ENCODE data around the gene SLC30A7. TPM values are rescaled to one million over a fixed set of nuclear protein-coding genes. Genes with fewer than 3 reads are reported as not detected.
A peak's percentile ranks its signal among the peaks of the same experiment; 100 is the strongest.
"Not testable (repeated sequence)": the region's sequence is repeated elsewhere in the genome, so short reads cannot be mapped to it uniquely, and the experiment has no call there.

Gene SLC30A7
- polyA plus RNA-seq, 3 donors = 16.0 to 17.3 (median 17.0) TPM

GRCh38 chr1:100931716-100932115 is 35.8 kb downstream of the SLC30A7 start:
- DNase-seq (ENCODE audit: low read depth in 3 of 3, low spot score in 2 of 3) = no peak

DNA sequence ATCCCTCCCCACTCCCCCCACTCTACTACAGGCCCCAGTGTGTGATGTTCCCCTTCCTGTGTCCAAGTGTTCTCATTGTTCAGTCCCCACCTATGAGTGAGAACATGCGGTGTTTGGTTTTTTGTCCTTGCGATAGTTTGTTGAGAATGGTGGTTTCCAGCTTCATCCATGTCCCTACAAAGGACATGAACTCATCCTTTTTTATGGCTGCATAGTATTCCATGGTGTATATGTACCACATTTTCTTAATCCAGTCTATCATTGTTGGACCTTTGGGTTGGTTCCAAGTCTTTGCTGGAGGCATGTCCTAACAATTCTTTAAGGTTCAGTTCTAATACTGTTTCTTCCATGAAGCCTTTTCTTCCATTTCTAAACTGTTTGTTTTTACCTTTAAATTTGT is 37.7 kb downstream of the SLC30A7 start:
- DNase-seq (ENCODE audit: low read depth in 3 of 3, low spot score in 2 of 3) = not testable (repeated sequence)

- no peak for DNase-seq (ENCODE audit: low read depth in 3 of 3, low spot score in 2 of 3)
Observed at GRCh38 chr1:100936194-100936967, 40.5 kb downstream of the SLC30A7 start.

- no peak for DNase-seq (ENCODE audit: low read depth in 3 of 3, low spot score in 2 of 3)
Observed at GRCh38 chr1:100941098-100941527, 45.2 kb downstream of the SLC30A7 start.

DNA sequence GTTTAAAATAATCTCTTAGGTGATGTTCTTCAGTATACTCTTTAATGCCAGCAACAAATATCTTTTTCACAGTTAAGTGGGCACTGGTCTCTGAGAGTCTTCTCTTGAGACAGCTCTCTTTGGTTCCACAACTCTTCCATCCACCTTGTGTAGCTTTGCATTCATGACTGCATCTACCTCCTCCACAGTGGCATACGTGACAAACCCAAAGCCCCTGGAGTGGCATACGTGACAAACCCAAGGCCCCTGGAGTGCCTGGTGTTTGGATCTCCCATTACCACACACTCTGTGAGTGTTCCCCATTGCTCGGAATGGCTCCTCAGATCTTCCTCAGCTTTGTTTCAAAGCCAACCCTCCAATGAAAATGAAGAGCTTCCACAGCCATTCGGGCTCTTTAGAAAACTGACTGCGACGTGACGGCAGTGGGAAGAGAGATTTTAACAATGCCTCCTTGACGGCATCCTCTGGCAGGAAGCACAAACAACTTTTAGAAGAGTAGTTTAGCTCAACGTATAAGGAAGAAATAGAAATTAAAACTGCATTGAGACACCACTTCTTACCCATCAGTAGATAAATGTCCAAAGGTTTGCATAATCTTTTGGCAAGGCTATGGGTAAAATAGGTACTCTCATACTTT is 45.8 kb downstream of the SLC30A7 start:
- no peak for DNase-seq (ENCODE audit: low read depth in 3 of 3, low spot score in 2 of 3)

- DNase-seq (ENCODE audit: low read depth in 3 of 3, low spot score in 2 of 3) = no peak
Observed at GRCh38 chr1:100942304-100943046, 46.6 kb downstream of the SLC30A7 start.

DNA sequence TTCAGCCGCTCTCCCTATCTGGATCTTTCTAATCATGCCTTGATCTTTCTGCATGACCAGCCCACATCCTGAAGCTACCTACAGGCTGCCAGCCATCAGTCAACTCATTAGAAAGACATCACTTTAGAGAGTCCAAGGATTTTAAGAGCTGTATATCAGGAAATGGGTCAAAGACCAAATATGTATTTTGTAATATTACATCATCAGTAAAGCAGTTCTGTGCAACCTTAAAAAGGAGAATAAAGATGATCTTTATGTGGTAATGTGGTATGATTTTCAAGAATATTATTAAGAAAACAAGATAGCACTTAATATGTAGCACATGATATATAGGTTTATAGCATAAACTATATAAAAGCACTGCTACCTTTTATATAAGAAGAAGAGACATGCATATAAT is 47.6 kb downstream of the SLC30A7 start:
- no peak for DNase-seq (ENCODE audit: low read depth in 3 of 3, low spot score in 2 of 3)

DNA sequence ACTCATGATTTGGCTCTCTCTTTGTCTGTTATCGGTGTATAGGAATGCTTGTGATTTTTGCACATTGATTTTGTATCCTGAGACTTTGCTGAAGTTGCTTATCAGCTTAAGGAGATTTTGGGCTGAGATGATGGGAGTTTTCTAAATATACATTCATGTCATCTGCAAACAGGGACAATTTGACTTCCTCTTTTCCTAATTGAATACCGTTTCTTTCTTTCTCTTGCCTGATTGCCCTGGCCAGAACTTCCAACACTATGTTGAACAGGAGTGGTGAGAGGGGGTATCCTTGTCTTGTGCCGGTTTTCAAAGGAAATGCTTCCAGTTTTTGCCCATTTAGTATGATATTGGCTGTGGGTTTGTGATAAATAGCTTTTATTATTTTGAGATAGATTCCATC is 50.2 kb downstream of the SLC30A7 start:
- not testable (repeated sequence) for DNase-seq (ENCODE audit: low read depth in 3 of 3, low spot score in 2 of 3)

- not testable (repeated sequence) for DNase-seq (ENCODE audit: low read depth in 3 of 3, low spot score in 2 of 3)
Observed at GRCh38 chr1:100947816-100948215, 51.9 kb downstream of the SLC30A7 start.

- DNase-seq (ENCODE audit: low read depth in 3 of 3, low spot score in 2 of 3) = not testable (repeated sequence)
Observed at GRCh38 chr1:100948721-100949405, 53.0 kb downstream of the SLC30A7 start.

DNA sequence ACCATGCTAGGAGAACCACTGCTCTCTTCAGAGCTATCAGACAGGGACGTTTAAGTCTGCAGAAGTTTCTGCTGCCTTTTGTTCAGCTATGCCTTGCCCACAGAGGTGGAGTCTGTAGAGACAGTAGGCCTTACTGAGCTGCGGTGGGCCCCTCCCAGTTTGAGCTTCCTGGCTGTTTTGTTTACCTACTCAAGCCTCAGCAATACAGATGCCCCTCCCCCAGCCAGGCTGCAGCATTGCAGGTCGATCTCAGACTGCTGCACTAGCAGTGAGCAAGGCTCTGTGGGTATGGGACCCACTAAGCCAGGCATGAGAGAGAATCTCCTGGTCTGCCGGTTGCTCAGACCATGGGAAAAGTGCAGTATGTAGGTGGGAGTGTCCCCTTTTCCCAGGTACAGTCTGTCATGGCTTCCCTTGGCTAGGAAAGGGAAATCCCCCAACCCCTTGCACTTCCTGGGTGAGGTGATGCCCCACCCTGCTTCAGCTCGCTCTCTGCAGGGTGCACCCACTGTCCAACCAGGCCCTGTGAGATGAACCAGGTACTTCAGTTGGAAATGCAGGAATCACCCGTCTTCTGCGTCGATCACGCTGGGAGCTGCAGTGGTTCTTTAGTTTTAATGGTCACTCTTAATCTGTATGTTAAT is 53.7 kb downstream of the SLC30A7 start:
- DNase-seq (ENCODE audit: low read depth in 3 of 3, low spot score in 2 of 3) = not testable (repeated sequence)

DNA sequence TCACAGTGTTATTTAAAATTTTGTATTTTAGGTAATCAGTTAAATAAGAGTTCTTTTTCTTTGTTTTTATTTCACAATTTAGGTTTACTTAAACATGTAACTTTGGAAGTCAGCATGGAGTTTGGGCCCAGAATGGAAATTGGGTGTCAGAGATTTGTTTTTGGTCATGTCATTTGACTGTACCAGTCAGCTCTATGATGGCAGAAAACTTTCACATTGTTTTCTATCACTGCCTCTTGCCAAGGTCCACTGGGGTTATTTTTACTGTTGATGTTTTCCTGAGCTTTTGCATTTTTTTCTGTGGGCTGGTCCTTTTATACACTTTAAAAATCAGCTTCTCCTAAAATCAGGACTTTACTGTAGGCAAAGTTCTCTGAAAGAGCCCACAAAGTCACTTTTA is 54.4 kb downstream of the SLC30A7 start:
- no peak for DNase-seq (ENCODE audit: low read depth in 3 of 3, low spot score in 2 of 3)

DNA sequence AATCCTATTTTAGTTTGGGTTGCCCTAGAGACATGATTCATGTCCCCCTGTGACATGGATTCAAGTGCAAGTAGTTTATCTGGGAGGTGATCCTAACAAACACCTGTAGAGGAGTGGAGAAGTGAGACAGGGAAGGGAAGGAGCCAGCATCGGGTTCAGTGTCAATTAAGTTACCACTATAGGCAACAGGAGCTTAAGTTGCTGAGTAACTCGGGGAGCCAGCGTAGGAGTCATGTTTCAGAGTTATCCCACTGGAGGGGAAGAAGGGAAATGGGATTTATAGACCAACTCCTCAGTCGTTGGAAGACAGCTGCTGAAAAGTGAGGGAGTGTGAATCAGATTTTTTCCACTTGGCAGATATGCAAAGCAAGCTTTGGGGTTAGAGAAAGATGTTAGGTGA is 54.9 kb downstream of the SLC30A7 start:
- DNase-seq (ENCODE audit: low read depth in 3 of 3, low spot score in 2 of 3) = peak; percentile 16 to 35 (median 27)

GRCh38 chr1:100952104-100952745 is 56.3 kb downstream of the SLC30A7 start:
- DNase-seq (ENCODE audit: low read depth in 3 of 3, low spot score in 2 of 3) = no peak

DNA sequence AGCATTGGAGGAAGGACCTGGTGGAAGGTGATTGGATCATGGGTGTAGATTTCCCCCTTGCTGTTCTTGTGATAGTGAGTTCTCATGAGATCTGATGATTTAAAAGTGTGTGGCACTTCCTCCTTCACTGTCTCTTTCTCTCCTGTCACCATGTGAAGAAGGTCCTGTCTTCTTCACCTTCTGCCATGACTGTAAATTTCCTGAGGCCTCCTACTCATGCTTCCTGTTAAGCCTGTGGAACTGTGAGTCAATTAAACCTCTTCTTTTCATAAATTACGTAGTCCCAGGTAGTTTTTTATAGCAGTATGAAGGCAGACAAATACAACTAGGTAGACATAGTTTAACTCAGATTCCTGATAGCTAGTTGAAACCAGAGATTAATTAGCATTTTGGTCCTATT is 57.1 kb downstream of the SLC30A7 start:
- not testable (repeated sequence) for DNase-seq (ENCODE audit: low read depth in 3 of 3, low spot score in 2 of 3)

DNA sequence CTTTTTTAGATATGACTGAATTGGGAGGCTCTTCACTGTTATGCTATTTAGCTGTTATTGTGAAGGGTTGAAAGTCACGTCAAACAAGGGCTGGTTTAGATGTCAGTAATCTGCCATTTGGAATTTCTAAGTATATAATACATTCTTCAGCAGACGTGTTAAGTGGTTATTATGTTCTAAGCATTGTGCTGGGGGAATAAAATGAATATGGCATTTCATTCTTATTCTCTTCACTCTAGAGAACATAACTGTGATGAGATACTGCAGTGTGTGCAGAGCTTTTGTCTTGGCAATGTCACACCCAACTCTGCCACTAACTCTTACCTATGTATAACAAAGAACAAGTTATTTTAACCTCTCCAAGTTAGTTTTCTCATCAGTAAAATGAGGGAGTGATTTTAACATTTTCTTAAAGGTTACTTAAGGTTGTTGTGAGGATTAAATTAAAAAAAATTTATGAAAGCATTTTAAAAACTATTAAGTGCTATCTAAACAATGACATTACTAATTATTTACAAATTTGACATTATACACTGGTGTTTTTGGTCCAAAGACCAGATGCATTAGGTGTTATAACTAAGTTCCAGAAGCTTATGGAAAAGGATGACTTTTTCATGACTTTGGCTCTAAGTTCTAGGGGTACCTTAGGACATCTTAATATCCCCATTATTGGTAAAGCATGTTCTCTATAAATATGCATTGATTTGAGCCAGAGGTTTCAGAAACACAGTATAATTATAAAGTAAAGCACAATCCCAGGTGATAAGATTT is 58.3 kb downstream of the SLC30A7 start:
- no peak for DNase-seq (ENCODE audit: low read depth in 3 of 3, low spot score in 2 of 3)

DNA sequence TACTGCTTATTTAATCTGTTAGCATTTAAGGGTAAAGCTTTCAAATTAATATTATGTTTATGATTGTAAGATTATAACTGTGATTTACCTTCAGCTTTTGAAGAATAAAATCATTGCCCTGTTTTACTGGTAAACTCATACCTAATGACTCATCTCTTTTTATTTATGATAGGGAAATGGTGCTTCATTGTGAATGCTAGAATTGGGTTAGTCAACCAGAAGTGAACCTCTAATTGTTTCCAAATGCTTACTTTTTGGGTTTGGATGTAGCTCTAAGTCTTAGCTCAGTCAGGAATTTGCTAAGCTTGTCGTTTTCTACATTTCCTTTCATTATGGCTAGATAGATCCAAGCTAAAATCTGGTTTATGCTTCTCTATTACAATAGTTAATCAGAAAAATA is 59.4 kb downstream of the SLC30A7 start:
- DNase-seq (ENCODE audit: low read depth in 3 of 3, low spot score in 2 of 3) = no peak

- no peak for DNase-seq (ENCODE audit: low read depth in 3 of 3, low spot score in 2 of 3)
Observed at GRCh38 chr1:100959502-100960060, 63.7 kb downstream of the SLC30A7 start.

- no peak for DNase-seq (ENCODE audit: low read depth in 3 of 3, low spot score in 2 of 3)
Observed at GRCh38 chr1:100960098-100960497, 64.2 kb downstream of the SLC30A7 start.
